A549 (cell line): ENCODE measurements around the gene IFIT2.

Experiments used
- CBX2 ChIP-seq: fragments of 200-600 bp; sonication (generic); IDR thresholded peaks from 2 replicates; pipeline ENCODE4 v1.6.1; 2016; ENCODE audit warnings: low read depth, mild to moderate bottlenecking, borderline replicate concordance
- CEBPB ChIP-seq, 2 experiments: fragments of >200 bp in 1 of 2; sonication (Bioruptor Twin) in 1 of 2; formaldehyde crosslinking in 1 of 2; IDR thresholded peaks; 2 replicates each; pipeline ENCODE4 v1.6.1; 2012 to 2016
- CHD2 ChIP-seq: fragments of 150-350 bp; IDR thresholded peaks from 2 replicates; pipeline ENCODE4 v1.6.1; 2014; ENCODE audit warnings: low read length; ENCODE audit not compliant: partially characterized antibody
- EP300 ChIP-seq, 2 experiments: fragments of >200 bp; sonication (Bioruptor Twin); formaldehyde crosslinking; IDR thresholded peaks; 2 replicates in 1 of 2; 3 replicates in 1 of 2; pipeline ENCODE4 v1.6.1; 2016 to 2017
- KDM1A ChIP-seq: fragments of 200-600 bp; sonication (generic); IDR thresholded peaks from 2 replicates; pipeline ENCODE4 v1.6.1; 2016; ENCODE audit warnings: low read depth, mild to moderate bottlenecking
- KDM5A ChIP-seq: fragments of 200-600 bp; sonication (generic); IDR thresholded peaks from 2 replicates; pipeline ENCODE4 v1.6.1; 2016; ENCODE audit warnings: antibody characterized with exemption, mild to moderate bottlenecking
- PHF8 ChIP-seq: fragments of 200-600 bp; sonication (generic); IDR thresholded peaks from 2 replicates; pipeline ENCODE4 v1.6.1; 2016; ENCODE audit warnings: low read depth, mild to moderate bottlenecking, antibody characterized with exemption, moderate library complexity, borderline replicate concordance
- POLR2A ChIP-seq: IDR thresholded peaks from 2 replicates; pipeline ENCODE4 v1.6.1; 2012; ENCODE audit warnings: mild to moderate bottlenecking, low read length
- SMC3 ChIP-seq: fragments of >200 bp; sonication (Bioruptor Twin); formaldehyde crosslinking; IDR thresholded peaks from 3 replicates; pipeline ENCODE4 v1.6.1; 2018; ENCODE audit warnings: inconsistent platforms
- TP53 ChIP-seq: fragments of 250-450 bp; sonication (Bioruptor Pico); IDR thresholded peaks from 2 replicates; pipeline ENCODE4 v1.5.0; 2021; ENCODE audit warnings: mild to moderate bottlenecking, moderate library complexity
- ZNF302 ChIP-seq: fragments of 250-450 bp; sonication (Bioruptor Pico); IDR thresholded peaks from 2 replicates; pipeline ENCODE4 v1.9.0; 2021; ENCODE audit warnings: inconsistent platforms, mild to moderate bottlenecking, moderate library complexity
- TF ChIP-seq, protein P1 (sequence below): fragments of >200 bp; sonication (Bioruptor Twin); formaldehyde crosslinking; IDR thresholded peaks from 3 replicates; pipeline ENCODE4 v1.5.1; 2016
- TF ChIP-seq, protein P2 (sequence below): fragments of 250-450 bp; sonication (Bioruptor Pico); IDR thresholded peaks from 2 replicates; pipeline ENCODE4 v1.5.0; 2021; ENCODE audit warnings: mild to moderate bottlenecking, moderate library complexity, borderline replicate concordance

DNA sequence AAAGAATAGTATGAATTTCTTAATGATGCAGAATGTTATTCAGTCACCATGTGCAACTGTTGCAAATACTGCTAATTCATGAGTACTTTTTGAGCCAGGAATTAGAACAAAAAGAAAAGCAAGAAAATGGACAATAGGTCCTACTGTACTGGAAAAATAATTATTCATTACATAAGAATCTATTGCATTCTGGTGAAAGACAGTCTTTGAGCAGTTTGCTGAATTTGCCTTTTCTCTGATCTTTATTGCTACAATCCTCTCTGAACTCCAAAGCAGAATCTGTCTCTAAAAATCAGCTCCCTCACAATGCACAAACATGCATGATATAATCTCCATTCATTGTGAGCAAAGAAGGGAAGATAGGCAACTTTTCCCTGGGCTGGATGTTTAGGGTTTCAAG is 12.8 kb downstream of the IFIT2 start:
- TF ChIP-seq KDM1A: no peak
- TF ChIP-seq CEBPB (IDR thresholded peaks at IDR 0.05): no peak
- TF ChIP-seq, protein P1, sequence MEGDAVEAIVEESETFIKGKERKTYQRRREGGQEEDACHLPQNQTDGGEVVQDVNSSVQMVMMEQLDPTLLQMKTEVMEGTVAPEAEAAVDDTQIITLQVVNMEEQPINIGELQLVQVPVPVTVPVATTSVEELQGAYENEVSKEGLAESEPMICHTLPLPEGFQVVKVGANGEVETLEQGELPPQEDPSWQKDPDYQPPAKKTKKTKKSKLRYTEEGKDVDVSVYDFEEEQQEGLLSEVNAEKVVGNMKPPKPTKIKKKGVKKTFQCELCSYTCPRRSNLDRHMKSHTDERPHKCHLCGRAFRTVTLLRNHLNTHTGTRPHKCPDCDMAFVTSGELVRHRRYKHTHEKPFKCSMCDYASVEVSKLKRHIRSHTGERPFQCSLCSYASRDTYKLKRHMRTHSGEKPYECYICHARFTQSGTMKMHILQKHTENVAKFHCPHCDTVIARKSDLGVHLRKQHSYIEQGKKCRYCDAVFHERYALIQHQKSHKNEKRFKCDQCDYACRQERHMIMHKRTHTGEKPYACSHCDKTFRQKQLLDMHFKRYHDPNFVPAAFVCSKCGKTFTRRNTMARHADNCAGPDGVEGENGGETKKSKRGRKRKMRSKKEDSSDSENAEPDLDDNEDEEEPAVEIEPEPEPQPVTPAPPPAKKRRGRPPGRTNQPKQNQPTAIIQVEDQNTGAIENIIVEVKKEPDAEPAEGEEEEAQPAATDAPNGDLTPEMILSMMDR: no peak
- no peak for TF ChIP-seq KDM5A
- TF ChIP-seq ZNF302 (CRISPR knock-in tag): no peak
- no peak for TF ChIP-seq TP53 (CRISPR knock-in tag)
- TF ChIP-seq, protein P2, sequence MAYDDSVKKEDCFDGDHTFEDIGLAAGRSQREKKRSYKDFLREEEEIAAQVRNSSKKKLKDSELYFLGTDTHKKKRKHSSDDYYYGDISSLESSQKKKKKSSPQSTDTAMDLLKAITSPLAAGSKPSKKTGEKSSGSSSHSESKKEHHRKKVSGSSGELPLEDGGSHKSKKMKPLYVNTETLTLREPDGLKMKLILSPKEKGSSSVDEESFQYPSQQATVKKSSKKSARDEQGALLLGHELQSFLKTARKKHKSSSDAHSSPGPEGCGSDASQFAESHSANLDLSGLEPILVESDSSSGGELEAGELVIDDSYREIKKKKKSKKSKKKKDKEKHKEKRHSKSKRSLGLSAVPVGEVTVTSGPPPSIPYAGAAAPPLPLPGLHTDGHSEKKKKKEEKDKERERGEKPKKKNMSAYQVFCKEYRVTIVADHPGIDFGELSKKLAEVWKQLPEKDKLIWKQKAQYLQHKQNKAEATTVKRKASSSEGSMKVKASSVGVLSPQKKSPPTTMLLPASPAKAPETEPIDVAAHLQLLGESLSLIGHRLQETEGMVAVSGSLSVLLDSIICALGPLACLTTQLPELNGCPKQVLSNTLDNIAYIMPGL (CRISPR knock-in tag): no peak
- TF ChIP-seq PHF8: no peak
- no peak for TF ChIP-seq EP300 (IDR thresholded peaks at IDR 0.05)
- no peak for TF ChIP-seq CBX2
- no peak for TF ChIP-seq POLR2A
- TF ChIP-seq SMC3: no peak
- TF ChIP-seq CHD2: no peak
